WTC11 (cell line): ENCODE data around the gene C1QTNF12. TPM values are rescaled to one million over a fixed set of nuclear protein-coding genes. Genes with fewer than 3 reads are reported as not detected.
A peak's percentile ranks its signal among the peaks of the same experiment; 100 is the strongest.

ENCODE experiments used
- ATAC-seq: fragments of 200-7000 bp; cut with Tn5 transposase; 2 replicates; pipeline ENCODE4 v1.10.0; 2021; ENCODE audit warnings: mild to moderate bottlenecking, moderate library complexity
- CTCF ChIA-PET: fragments of 300-600 bp; sonication (Branson Sonifier 250); formaldehyde crosslinking; loops from one replicate; lab custom pipeline; 2021; ENCODE audit warnings: antibody characterized with exemption; lab: Charles Lee
- POLR2A ChIA-PET: fragments of 350-600 bp; sonication (Branson Sonifier 250); formaldehyde crosslinking; loops from one replicate; lab custom pipeline; 2021; ENCODE audit warnings: antibody characterized with exemption; lab: Charles Lee
- DNase-seq: peaks from one replicate; pipeline ENCODE4 v3.0.0; 2021; ENCODE audit warnings: low spot score
- H3K27ac Mint-ChIP-seq: 2 replicates; pipeline ENCODE4 v1.8.0; 2021; ENCODE audit warnings: mixed read lengths
- H3K27me3 Mint-ChIP-seq: 2 replicates; pipeline ENCODE4 v1.8.0; 2021; ENCODE audit warnings: low read depth, mild to moderate bottlenecking, moderate library complexity, mixed read lengths
- H3K36me3 Mint-ChIP-seq: 2 replicates; pipeline ENCODE4 v1.8.0; 2021; ENCODE audit warnings: mixed read lengths
- H3K4me1 Mint-ChIP-seq: 2 replicates; pipeline ENCODE4 v1.8.0; 2022; ENCODE audit warnings: mixed read lengths
- H3K4me3 Mint-ChIP-seq: 2 replicates; pipeline ENCODE4 v1.8.0; 2021; ENCODE audit warnings: mild to moderate bottlenecking, moderate library complexity, mixed read lengths
- H3K9me3 Mint-ChIP-seq: 2 replicates; pipeline ENCODE4 v1.8.0; 2021; ENCODE audit warnings: mixed read lengths
- CBFB ChIP-seq: sonication (generic); formaldehyde crosslinking; IDR thresholded peaks from 2 replicates; pipeline ENCODE4 v1.8.1; 2022; ENCODE audit warnings: mild to moderate bottlenecking, low read depth, missing genetic modification reagents
- CREB1 ChIP-seq: sonication (generic); formaldehyde crosslinking; IDR thresholded peaks from 2 replicates; pipeline ENCODE4 v1.8.0; 2023; ENCODE audit warnings: mild to moderate bottlenecking, missing genetic modification reagents
- ETV6 ChIP-seq: sonication (generic); formaldehyde crosslinking; IDR thresholded peaks from 2 replicates; pipeline ENCODE4 v1.8.1; 2022; ENCODE audit warnings: mild to moderate bottlenecking, missing genetic modification reagents
- FOXP1 ChIP-seq: sonication (generic); formaldehyde crosslinking; IDR thresholded peaks from 2 replicates; pipeline ENCODE4 v1.8.0; 2022; ENCODE audit warnings: missing genetic modification reagents, mild to moderate bottlenecking, moderate library complexity, borderline replicate concordance
- GTF2I ChIP-seq: fragments of 250-450 bp; sonication (Bioruptor Pico); conservative IDR thresholded peaks from 2 replicates; pipeline ENCODE4 v1.4.0; 2021; ENCODE audit warnings: mild to moderate bottlenecking
- IRF1 ChIP-seq: sonication (generic); formaldehyde crosslinking; IDR thresholded peaks from 2 replicates; pipeline ENCODE4 v1.8.0; 2023; ENCODE audit warnings: missing genetic modification reagents
- IRF2 ChIP-seq: sonication (generic); formaldehyde crosslinking; IDR thresholded peaks from 2 replicates; pipeline ENCODE4 v1.8.0; 2022; ENCODE audit warnings: low read depth, missing genetic modification reagents, borderline replicate concordance
- KAT7 ChIP-seq: sonication (generic); formaldehyde crosslinking; IDR thresholded peaks from 2 replicates; pipeline ENCODE4 v1.8.1; 2023; ENCODE audit warnings: missing genetic modification reagents, mild to moderate bottlenecking, borderline replicate concordance
- MXD4 ChIP-seq: fragments of 250-450 bp; sonication (Bioruptor Pico); IDR thresholded peaks from 2 replicates; pipeline ENCODE4 v1.8.0; 2021; ENCODE audit warnings: mild to moderate bottlenecking, moderate library complexity, borderline replicate concordance
- OVOL2 ChIP-seq: fragments of 250-450 bp; sonication (Bioruptor Pico); IDR thresholded peaks from 2 replicates; pipeline ENCODE4 v1.9.0; 2021; ENCODE audit warnings: mild to moderate bottlenecking, borderline replicate concordance
- RORB ChIP-seq: fragments of 250-450 bp; sonication (Bioruptor Pico); IDR thresholded peaks from 2 replicates; pipeline ENCODE4 v1.9.0; 2021; ENCODE audit warnings: mild to moderate bottlenecking
- ZBTB21 ChIP-seq: sonication (generic); formaldehyde crosslinking; IDR thresholded peaks from 2 replicates; pipeline ENCODE4 v1.8.1; 2023; ENCODE audit warnings: mild to moderate bottlenecking, missing genetic modification reagents, borderline replicate concordance
- ZNF317 ChIP-seq: sonication (generic); formaldehyde crosslinking; IDR thresholded peaks from 2 replicates; pipeline ENCODE4 v1.8.1; 2023; ENCODE audit warnings: low read depth, mild to moderate bottlenecking, moderate library complexity, missing genetic modification reagents, borderline replicate concordance
- total RNA-seq: library from RNA; stranded (reverse); gene quantifications from 3 replicates; pipeline ENCODE4 v1.2.3, GENCODE V29; 2021
- TF ChIP-seq, protein P1 (sequence below): sonication (generic); formaldehyde crosslinking; IDR thresholded peaks from 2 replicates; pipeline ENCODE4 v1.8.1; 2023; ENCODE audit warnings: mild to moderate bottlenecking, missing genetic modification reagents
- TF ChIP-seq, protein P2 (sequence below): fragments of 250-450 bp; sonication (Bioruptor Pico); IDR thresholded peaks from 2 replicates; pipeline ENCODE4 v1.9.0; 2021; ENCODE audit warnings: mild to moderate bottlenecking
- TF ChIP-seq, protein P3 (sequence below): sonication (generic); formaldehyde crosslinking; IDR thresholded peaks from 2 replicates; pipeline ENCODE4 v1.8.0; 2022; ENCODE audit warnings: mild to moderate bottlenecking, missing genetic modification reagents
- TF ChIP-seq, protein P4 (sequence below): sonication (generic); formaldehyde crosslinking; IDR thresholded peaks from 2 replicates; pipeline ENCODE4 v1.8.1; 2022; ENCODE audit warnings: mild to moderate bottlenecking, missing genetic modification reagents, moderate library complexity, borderline replicate concordance
- TF ChIP-seq, protein P5 (sequence below): fragments of 250-450 bp; sonication (Bioruptor Pico); IDR thresholded peaks from 2 replicates; pipeline ENCODE4 v2.1.2; 2022; ENCODE audit warnings: mild to moderate bottlenecking, moderate library complexity
- TF ChIP-seq, protein P6 (sequence below): fragments of 250-450 bp; sonication (Bioruptor Pico); conservative IDR thresholded peaks from 2 replicates; pipeline ENCODE4 v1.9.0; 2021; ENCODE audit warnings: mild to moderate bottlenecking
- TF ChIP-seq, protein P7 (sequence below): sonication (generic); formaldehyde crosslinking; IDR thresholded peaks from 2 replicates; pipeline ENCODE4 v1.8.1; 2023; ENCODE audit warnings: mild to moderate bottlenecking, missing genetic modification reagents, moderate library complexity

Gene C1QTNF12
- total RNA-seq, 1 experiment from 2014 or later: 10.3 TPM

- POLR2A ChIA-PET: interaction anchor here (1.4 kb wide), 1 partner anchor 17 kb away, joined by 5 read pairs; no protein-coding TSS in a partner anchor
- TF ChIP-seq ZNF317 (no peak), CREB1 (CRISPR knock-in tag) (no peak), KAT7 (no peak), GTF2I (CRISPR knock-in tag) (no peak), CBFB (CRISPR knock-in tag) (no peak), ETV6 (CRISPR knock-in tag) (no peak), IRF2 (no peak), FOXP1 (CRISPR knock-in tag) (no peak), MXD4 (no peak), IRF1 (CRISPR knock-in tag) (no peak), OVOL2 (CRISPR knock-in tag) (no peak), ZBTB21 (no peak), RORB (no peak)
- TF ChIP-seq, protein P1, sequence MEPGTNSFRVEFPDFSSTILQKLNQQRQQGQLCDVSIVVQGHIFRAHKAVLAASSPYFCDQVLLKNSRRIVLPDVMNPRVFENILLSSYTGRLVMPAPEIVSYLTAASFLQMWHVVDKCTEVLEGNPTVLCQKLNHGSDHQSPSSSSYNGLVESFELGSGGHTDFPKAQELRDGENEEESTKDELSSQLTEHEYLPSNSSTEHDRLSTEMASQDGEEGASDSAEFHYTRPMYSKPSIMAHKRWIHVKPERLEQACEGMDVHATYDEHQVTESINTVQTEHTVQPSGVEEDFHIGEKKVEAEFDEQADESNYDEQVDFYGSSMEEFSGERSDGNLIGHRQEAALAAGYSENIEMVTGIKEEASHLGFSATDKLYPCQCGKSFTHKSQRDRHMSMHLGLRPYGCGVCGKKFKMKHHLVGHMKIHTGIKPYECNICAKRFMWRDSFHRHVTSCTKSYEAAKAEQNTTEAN (CRISPR knock-in tag): no peak
- TF ChIP-seq, protein P2, sequence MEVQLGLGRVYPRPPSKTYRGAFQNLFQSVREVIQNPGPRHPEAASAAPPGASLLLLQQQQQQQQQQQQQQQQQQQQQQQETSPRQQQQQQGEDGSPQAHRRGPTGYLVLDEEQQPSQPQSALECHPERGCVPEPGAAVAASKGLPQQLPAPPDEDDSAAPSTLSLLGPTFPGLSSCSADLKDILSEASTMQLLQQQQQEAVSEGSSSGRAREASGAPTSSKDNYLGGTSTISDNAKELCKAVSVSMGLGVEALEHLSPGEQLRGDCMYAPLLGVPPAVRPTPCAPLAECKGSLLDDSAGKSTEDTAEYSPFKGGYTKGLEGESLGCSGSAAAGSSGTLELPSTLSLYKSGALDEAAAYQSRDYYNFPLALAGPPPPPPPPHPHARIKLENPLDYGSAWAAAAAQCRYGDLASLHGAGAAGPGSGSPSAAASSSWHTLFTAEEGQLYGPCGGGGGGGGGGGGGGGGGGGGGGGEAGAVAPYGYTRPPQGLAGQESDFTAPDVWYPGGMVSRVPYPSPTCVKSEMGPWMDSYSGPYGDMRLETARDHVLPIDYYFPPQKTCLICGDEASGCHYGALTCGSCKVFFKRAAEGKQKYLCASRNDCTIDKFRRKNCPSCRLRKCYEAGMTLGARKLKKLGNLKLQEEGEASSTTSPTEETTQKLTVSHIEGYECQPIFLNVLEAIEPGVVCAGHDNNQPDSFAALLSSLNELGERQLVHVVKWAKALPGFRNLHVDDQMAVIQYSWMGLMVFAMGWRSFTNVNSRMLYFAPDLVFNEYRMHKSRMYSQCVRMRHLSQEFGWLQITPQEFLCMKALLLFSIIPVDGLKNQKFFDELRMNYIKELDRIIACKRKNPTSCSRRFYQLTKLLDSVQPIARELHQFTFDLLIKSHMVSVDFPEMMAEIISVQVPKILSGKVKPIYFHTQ (CRISPR knock-in tag): no peak
- TF ChIP-seq, protein P3, sequence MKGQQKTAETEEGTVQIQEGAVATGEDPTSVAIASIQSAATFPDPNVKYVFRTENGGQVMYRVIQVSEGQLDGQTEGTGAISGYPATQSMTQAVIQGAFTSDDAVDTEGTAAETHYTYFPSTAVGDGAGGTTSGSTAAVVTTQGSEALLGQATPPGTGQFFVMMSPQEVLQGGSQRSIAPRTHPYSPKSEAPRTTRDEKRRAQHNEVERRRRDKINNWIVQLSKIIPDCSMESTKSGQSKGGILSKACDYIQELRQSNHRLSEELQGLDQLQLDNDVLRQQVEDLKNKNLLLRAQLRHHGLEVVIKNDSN: no peak
- TF ChIP-seq, protein P4, sequence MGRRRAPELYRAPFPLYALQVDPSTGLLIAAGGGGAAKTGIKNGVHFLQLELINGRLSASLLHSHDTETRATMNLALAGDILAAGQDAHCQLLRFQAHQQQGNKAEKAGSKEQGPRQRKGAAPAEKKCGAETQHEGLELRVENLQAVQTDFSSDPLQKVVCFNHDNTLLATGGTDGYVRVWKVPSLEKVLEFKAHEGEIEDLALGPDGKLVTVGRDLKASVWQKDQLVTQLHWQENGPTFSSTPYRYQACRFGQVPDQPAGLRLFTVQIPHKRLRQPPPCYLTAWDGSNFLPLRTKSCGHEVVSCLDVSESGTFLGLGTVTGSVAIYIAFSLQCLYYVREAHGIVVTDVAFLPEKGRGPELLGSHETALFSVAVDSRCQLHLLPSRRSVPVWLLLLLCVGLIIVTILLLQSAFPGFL (CRISPR knock-in tag): no peak
- TF ChIP-seq, protein P5, sequence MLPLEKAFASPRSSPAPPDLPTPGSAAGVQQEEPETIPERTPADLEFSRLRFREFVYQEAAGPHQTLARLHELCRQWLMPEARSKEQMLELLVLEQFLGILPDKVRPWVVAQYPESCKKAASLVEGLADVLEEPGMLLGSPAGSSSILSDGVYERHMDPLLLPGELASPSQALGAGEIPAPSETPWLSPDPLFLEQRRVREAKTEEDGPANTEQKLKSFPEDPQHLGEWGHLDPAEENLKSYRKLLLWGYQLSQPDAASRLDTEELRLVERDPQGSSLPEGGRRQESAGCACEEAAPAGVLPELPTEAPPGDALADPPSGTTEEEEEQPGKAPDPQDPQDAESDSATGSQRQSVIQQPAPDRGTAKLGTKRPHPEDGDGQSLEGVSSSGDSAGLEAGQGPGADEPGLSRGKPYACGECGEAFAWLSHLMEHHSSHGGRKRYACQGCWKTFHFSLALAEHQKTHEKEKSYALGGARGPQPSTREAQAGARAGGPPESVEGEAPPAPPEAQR: no peak
- TF ChIP-seq, protein P6, sequence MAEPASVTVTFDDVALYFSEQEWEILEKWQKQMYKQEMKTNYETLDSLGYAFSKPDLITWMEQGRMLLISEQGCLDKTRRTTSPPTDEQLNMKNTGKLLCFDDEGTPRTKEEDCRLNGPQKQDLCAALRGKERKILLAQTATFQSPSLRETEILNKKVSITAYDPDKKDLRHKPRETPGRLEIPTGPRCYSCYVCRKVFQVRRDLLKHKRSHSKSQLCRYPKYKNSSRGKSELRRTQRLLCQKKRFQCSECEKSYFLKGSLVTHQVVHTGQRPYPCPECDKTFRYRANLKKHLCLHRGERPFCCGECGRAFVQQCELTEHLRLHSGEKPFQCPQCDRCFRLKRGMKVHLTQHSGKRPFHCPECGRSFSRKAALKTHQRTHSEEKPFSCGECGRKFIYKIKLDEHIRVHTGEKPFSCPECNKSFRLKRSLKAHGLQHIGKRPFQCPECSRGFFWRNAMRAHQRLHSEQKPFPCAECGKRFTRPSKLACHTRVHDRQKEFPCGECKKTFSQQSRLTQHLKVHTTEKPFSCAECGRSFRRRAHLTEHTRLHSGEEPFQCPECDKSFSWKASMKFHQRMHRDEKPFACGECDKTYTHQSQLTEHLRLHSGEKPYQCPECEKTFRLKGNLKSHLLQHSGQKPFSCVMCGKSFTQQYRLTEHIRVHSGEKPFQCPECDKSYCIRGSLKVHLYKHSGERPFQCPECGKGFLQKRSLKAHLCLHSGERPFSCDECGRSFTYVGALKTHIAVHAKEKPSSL (CRISPR knock-in tag): no peak
- TF ChIP-seq, protein P7, sequence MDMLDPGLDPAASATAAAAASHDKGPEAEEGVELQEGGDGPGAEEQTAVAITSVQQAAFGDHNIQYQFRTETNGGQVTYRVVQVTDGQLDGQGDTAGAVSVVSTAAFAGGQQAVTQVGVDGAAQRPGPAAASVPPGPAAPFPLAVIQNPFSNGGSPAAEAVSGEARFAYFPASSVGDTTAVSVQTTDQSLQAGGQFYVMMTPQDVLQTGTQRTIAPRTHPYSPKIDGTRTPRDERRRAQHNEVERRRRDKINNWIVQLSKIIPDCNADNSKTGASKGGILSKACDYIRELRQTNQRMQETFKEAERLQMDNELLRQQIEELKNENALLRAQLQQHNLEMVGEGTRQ (CRISPR knock-in tag): no peak
- TF ChIP-seq, all 79 proteins: peak for 0
- Mint-ChIP-seq H3K9me3 (peaks cover 5% of the 10 kb centered on the region), H3K4me1 (peaks cover 23% of the 10 kb centered on the region), H3K27me3 (no peaks in the 10 kb centered on the region), H3K4me3 (peak overlapping the region; percentile 67), H3K36me3 (peaks cover 5% of the 10 kb centered on the region), H3K27ac (no peak overlapping the region)
- DNase-seq (peak; percentile 35), ATAC-seq (peak; percentile 43)
- CTCF ChIA-PET: interaction anchor here (1.0 to 2.2 kb wide), 10 partner anchors 10 to 290 kb away, joined by 3 to 25 read pairs (median 4); no protein-coding TSS in a partner anchor
Measured at GRCh38 chr1:1274299-1274930, 27.9 kb upstream of the C1QTNF12 start.
